ENCODE data around the gene OTOG.

DNA sequence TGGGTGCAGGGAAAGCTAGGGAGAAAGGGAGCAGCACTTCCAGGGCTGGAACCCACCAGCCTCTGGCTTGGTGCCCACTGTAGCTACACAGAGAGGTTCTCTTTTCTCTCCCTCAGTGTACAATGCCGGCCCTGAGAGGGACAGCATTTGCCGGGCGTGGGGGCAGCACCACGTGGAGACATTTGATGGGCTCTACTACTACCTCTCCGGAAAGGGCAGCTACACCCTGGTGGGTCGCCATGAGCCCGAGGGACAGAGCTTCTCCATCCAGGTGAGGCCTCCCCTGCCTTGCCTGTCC is 6.1 kb downstream of the OTOG start:
- TF ChIP-seq, protein P1, sequence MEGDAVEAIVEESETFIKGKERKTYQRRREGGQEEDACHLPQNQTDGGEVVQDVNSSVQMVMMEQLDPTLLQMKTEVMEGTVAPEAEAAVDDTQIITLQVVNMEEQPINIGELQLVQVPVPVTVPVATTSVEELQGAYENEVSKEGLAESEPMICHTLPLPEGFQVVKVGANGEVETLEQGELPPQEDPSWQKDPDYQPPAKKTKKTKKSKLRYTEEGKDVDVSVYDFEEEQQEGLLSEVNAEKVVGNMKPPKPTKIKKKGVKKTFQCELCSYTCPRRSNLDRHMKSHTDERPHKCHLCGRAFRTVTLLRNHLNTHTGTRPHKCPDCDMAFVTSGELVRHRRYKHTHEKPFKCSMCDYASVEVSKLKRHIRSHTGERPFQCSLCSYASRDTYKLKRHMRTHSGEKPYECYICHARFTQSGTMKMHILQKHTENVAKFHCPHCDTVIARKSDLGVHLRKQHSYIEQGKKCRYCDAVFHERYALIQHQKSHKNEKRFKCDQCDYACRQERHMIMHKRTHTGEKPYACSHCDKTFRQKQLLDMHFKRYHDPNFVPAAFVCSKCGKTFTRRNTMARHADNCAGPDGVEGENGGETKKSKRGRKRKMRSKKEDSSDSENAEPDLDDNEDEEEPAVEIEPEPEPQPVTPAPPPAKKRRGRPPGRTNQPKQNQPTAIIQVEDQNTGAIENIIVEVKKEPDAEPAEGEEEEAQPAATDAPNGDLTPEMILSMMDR (IDR thresholded peaks at IDR 0.05): no peak
- TF ChIP-seq POLR2AphosphoS5 (IDR thresholded peaks at IDR 0.05): no peak
